Measurements from ENCODE around the gene IFIH1.

Gene IFIH1

GRCh38 chr2:162318328-162319180 is at the start of gene IFIH1:
IFIH1 (minus strand) TSS chr2:162318684; CDS start chr2:162318307, 377 bp downstream.
- peak; percentile 54 for DNase-seq

DNA sequence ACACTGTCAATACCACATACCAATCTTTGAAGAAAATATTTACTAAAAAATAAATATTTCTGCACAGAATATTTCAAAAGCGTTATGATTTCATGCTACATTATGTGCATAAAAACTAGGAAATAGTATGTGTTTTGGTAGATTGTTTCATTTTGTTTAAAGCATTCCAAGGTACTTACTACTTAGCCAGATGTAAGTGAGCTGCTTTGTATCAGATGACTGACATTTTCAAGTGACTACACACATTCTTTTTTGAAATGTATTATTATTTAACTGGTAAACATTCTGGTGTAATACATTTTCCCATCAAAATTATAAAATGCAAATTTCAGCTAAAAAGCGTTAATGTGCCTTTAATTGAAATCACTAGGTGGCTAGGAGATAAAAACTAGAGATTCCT is 46.9 kb upstream of the IFIH1 start:
- DNase-seq: no peak

DNA sequence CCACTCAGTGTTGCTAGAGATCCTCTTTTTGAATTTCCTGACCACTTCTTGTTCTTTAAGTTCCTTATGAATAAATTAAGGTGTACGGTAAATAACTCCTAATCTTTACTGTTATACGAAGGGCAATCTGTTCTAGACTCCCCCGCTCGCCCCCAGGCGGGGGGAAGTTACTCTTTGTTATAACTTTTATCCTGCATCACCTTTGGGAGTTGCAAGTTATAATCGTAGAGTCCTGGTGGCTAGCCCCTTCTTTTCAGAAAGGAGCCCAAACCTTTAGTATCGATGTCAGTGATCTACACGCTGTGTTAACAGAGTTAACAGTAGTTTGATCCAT is 26.1 kb upstream of the IFIH1 start:
- no peak for DNase-seq

GRCh38 chr2:162343824-162344616 is 25.5 kb upstream of the IFIH1 start, which contains the start of gene GCA:
GCA (plus strand) TSS chr2:162344132; CDS start chr2:162344249, 117 bp downstream.
- DNase-seq: peak; percentile 93

- DNase-seq: no peak
Observed at GRCh38 chr2:162343492-162343823, 25.0 kb upstream of the IFIH1 start.

GRCh38 chr2:162342841-162343240 is 24.4 kb upstream of the IFIH1 start:
- DNase-seq: no peak

DNA sequence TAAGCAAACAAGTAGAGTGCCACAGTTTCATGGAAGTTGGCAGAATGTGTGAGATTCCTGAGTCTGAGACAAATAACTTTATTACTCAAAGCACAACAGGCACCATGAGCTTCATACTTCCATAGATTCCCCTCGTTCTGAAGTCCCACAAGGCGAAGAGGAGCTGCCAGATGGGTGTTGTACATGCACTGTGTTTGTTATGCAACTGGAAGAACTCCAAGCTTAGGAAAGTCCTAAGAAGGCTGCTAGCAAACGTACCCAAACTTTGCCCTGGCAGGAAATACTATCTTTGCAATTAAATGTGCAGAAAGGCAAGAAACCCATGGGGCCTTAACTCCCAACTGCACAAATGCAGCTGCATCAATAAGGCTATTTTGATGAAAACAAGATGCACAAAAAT is 23.8 kb upstream of the IFIH1 start:
- DNase-seq: no peak

- no peak for DNase-seq
Observed at GRCh38 chr2:162340822-162341221, 22.3 kb upstream of the IFIH1 start.

GRCh38 chr2:162337868-162338267 is 19.4 kb upstream of the IFIH1 start:
- no peak for DNase-seq

- DNase-seq: no peak
Observed at GRCh38 chr2:162333968-162334367, 15.5 kb upstream of the IFIH1 start.

DNA sequence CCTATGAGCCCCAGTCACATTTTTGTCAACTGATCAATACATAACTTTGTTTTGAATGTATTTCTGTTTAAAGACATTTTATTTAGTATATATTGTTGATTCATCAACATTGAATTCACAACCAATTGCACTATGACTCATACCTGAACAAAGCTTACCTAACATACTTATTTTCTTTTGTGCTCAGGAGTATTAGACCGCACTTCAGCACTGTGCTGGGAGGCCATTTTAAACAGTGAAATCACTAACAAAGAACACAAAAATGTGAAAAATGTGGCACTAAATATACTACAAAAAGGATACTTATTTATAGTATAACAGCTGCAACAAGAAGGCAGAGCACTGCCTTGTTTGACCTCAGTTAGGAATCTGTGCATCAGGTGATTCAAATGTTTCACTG is 12.4 kb upstream of the IFIH1 start:
- no peak for DNase-seq

- DNase-seq: no peak
Observed at GRCh38 chr2:162328424-162329157, 10.1 kb upstream of the IFIH1 start.

GRCh38 chr2:162327806-162328205 is 9.3 kb upstream of the IFIH1 start:
- DNase-seq: no peak

DNA sequence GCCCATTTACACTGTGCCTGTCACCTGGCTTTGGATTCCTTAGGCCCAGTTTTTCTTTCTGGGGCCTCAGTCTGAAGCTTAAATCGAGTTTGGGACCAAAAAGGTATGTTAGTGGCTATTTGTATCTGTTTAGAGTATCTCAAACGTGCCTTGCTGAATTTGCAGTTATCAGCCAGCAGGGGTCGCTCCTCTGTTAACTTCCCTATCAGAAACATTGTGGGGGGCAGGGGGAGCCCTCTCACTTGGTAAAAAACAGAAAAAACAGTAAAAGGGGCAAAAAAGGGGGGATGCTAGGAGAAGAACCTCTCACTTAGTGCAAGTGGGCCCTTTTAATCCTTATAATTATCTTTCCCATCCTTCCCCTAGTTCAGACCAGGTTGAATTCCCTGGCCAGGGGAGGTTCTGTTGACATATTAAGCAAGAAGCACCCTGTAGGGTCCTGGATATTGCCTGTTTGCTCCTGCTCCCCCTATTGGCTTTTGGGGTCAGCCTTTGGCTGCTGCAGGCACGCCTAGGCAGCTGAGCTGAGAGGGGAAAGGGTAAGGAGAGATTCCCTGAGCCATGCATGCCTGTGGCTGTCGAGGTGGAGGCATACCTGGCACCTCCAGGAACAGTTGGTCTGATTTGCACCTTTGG is 8.8 kb upstream of the IFIH1 start:
- DNase-seq: no peak

DNA sequence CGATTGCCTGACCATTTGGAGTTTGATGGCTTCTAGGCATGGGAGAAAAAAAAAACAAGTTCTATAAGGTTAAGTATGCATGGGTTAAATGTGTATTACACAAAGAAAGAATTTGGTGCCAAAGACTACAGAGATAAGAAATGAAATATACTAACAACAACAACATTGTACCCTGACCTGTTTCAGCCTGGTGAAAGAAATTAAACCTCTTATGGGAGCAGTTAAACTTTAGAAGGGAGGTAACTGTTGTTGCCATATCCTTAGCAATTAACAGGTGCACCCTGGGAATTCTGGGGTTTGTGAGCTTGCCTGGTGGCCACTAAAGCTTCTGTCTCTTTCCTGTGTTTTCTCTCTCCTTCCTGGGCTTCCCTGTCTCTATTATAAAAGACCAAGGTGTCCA is 6.5 kb upstream of the IFIH1 start:
- no peak for DNase-seq

GRCh38 chr2:162320864-162321517 is 2.5 kb upstream of the IFIH1 start:
- no peak for DNase-seq

GRCh38 chr2:162317861-162318327 is 590 bp downstream of the IFIH1 start:
- no peak for DNase-seq

DNA sequence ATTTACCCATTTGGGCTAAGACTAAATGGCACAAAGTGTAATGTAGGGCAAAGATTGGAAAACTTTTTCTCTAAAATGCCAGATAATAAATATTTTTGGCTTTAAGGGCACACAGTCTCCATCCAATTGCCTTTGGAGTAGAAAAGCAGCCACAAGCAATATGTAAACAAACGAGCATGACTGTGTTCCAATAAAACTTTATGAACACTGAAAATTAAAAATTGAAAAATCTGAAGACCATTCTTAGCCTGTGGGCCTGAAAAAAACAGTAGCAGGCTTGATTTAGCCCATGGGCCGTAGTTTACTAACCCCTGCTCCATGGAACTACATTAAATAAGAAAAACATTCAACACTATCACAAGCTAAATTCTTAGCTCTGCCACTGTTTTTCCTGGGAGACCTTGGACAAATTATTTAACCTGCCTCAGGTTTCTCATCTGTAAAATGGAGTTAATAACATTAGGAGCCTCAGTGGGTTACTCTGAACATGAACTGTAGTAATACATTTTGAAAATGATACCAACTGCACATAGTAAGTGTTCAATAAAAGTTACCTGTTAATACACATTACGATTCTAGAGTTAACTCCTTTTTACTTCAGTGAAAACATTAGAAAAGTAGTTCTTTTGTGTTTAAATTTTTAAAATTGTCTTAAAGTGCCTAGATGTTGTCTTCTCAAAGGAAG is 1.3 kb downstream of the IFIH1 start:
- DNase-seq: no peak

GRCh38 chr2:162316590-162316989 is 1.9 kb downstream of the IFIH1 start:
- DNase-seq: no peak

DNA sequence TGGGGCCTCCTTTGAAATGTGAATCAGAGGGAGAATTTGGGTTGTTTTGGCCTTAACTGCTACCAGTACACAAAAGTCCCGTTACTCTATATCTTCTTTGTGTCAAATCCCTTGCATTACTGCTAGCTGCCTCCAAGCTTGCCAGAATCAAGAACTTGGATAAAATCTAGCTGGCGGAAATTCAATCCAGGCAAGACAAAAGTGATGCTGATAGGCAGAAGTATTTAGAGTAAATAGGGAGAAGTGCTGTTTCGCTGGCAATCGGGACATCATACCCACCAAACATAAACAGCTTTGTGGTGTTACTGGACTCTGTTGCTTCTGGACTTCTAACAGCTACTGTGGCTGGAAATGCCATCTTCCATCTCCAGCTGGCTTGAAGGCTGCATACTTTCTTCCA is 2.5 kb downstream of the IFIH1 start:
- no peak for DNase-seq

GRCh38 chr2:162312853-162313252 is 5.6 kb downstream of the IFIH1 start:
- DNase-seq: no peak

All from NCI-H526 treated with DMSO at 0.1 percent for 48 hours (cell line).